BLaER1 (cell line): ENCODE results near the gene CFAP20DC.
"Not testable (repeated sequence)": the region's sequence is repeated elsewhere in the genome, so short reads cannot be mapped to it uniquely, and the experiment has no call there.

Source experiments
- H3K27ac ChIP-seq: shearing (Covaris generic); formaldehyde crosslinking; 2 replicates; pipeline ENCODE4 v1.8.1; 2022
- H3K27me3 ChIP-seq: shearing (Covaris generic); formaldehyde crosslinking; 2 replicates; pipeline ENCODE4 v1.8.1; 2022
- H3K36me3 ChIP-seq: shearing (Covaris generic); formaldehyde crosslinking; 2 replicates; pipeline ENCODE4 v1.8.1; 2022
- H3K4me1 ChIP-seq: shearing (Covaris generic); formaldehyde crosslinking; 2 replicates; pipeline ENCODE4 v1.8.1; 2022
- H3K4me2 ChIP-seq: shearing (Covaris generic); formaldehyde crosslinking; 2 replicates; pipeline ENCODE4 v1.8.1; 2022
- H3K4me3 ChIP-seq: shearing (Covaris generic); formaldehyde crosslinking; 2 replicates; pipeline ENCODE4 v1.8.1; 2022
- H3K9ac ChIP-seq: shearing (Covaris generic); formaldehyde crosslinking; 2 replicates; pipeline ENCODE4 v1.8.1; 2022
- H3K9me3 ChIP-seq: shearing (Covaris generic); formaldehyde crosslinking; 2 replicates; pipeline ENCODE4 v1.8.1; 2022
- H4K20me1 ChIP-seq: shearing (Covaris generic); formaldehyde crosslinking; 2 replicates; pipeline ENCODE4 v1.8.1; 2022
- Cebpa-rat ChIP-seq: shearing (Covaris generic); IDR thresholded peaks from 2 replicates; pipeline ENCODE4 v1.8.1; 2022

Gene CFAP20DC

DNA sequence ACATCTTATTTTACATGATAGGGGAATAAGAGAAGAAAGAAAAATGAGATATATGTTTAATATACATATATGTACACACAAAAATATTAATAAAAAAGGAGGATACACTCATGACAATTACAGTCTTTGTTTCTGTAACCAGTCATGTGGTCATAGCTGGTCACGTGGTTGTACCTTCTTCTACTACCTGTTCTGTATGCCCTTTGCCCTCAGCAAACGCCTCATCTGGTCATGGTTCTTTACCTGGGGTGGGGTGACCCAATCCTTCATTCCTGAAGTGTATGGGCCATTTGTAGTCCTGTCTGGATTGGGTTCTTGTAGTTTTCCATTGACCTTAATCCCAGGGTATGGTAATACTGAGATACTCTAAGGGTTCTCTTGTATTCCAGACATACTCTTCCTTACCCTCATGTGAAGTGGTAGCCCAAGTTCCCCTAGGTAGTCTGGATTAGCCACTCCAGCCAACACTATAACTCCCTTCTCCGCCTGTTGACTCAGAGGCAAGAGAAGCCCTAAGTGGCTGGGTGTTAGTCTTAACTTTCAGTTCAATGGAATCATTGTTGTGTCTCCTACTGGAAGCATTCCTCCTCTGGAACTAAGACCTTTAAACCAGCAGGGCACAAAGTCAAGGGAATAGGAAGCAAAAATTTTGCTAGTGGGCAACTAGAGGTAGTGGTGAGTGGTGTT, 336.0 kb downstream of the CFAP20DC start:
- Histone ChIP-seq H4K20me1 (no peaks in the 10 kb centered on the region), H3K9me3 (peaks cover 38% of the 10 kb centered on the region), H3K4me1 (no peaks in the 10 kb centered on the region), H3K4me2 (no peak overlapping the region), H3K4me3 (no peak overlapping the region), H3K27me3 (no peaks in the 10 kb centered on the region), H3K27ac (no peak overlapping the region), H3K36me3 (no peaks in the 10 kb centered on the region; the same call in 1 of the 2 replicates), H3K9ac (no peak overlapping the region)
- TF ChIP-seq Cebpa-rat: no peak

GRCh38 chr3:58711871-58712270, 338.0 kb downstream of the CFAP20DC start:
- H3K9me3 ChIP-seq: peaks cover 41% of the 10 kb centered on the region
- no peak overlapping the region for H3K4me2 ChIP-seq
- no peaks in the 10 kb centered on the region for H3K4me1 ChIP-seq
- no peak overlapping the region for H3K4me3 ChIP-seq
- no peak overlapping the region for H3K27ac ChIP-seq
- no peaks in the 10 kb centered on the region for H3K27me3 ChIP-seq
- no peaks in the 10 kb centered on the region for H4K20me1 ChIP-seq
- TF ChIP-seq Cebpa-rat: no peak
- no peaks in the 10 kb centered on the region; the same call in 1 of the 2 replicates for H3K36me3 ChIP-seq
- H3K9ac ChIP-seq: no peak overlapping the region

DNA sequence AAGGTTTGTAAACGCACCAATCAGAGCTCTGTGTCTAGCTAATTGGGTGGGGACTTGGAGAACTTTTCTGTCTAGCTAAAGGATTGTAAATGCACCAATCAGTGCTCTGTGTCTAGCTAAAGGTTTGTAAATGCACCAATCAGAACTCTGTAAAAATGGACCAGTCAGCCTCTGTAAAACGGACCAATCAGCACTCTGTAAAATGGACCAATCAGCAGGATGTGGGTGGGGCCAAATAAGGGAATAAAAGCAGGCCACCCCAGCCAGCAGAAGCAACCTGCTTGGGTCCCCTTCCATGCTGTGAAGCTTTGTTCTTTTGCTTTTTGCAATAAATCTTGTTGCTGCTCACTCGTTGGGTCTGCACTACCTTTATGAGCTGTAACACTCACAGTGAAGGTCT, 340.8 kb downstream of the CFAP20DC start:
- not testable (repeated sequence) for H3K9ac ChIP-seq, H3K36me3 ChIP-seq, H4K20me1 ChIP-seq, H3K27me3 ChIP-seq, H3K4me2 ChIP-seq, H3K27ac ChIP-seq, H3K4me3 ChIP-seq
- peaks cover 18% of the 10 kb centered on the region for H3K9me3 ChIP-seq
- peaks cover 14% of the 10 kb centered on the region for H3K4me1 ChIP-seq

- Histone ChIP-seq H3K27me3 (no peaks in the 10 kb centered on the region), H3K4me2 (no peak overlapping the region), H3K9me3 (peaks cover 18% of the 10 kb centered on the region), H3K27ac (no peak overlapping the region), H3K9ac (no peak overlapping the region), H3K4me3 (no peak overlapping the region), H3K36me3 (no peaks in the 10 kb centered on the region), H4K20me1 (no peaks in the 10 kb centered on the region), H3K4me1 (peaks cover 14% of the 10 kb centered on the region)
- no peak for TF ChIP-seq Cebpa-rat
Observed at GRCh38 chr3:58708116-58708791, 341.6 kb downstream of the CFAP20DC start.

GRCh38 chr3:58707390-58707930, 342.4 kb downstream of the CFAP20DC start:
- Histone ChIP-seq H3K4me2 (no peak overlapping the region), H3K4me3 (no peak overlapping the region), H3K9me3 (peaks cover 24% of the 10 kb centered on the region), H3K27me3 (no peaks in the 10 kb centered on the region), H3K27ac (no peak overlapping the region), H3K4me1 (peaks cover 14% of the 10 kb centered on the region), H4K20me1 (no peaks in the 10 kb centered on the region), H3K9ac (no peak overlapping the region), H3K36me3 (no peaks in the 10 kb centered on the region)
- TF ChIP-seq Cebpa-rat: no peak

GRCh38 chr3:58706395-58707167, 343.2 kb downstream of the CFAP20DC start:
- H3K36me3 ChIP-seq: no peaks in the 10 kb centered on the region
- no peak overlapping the region for H3K9ac ChIP-seq
- no peak for TF ChIP-seq Cebpa-rat
- H3K27ac ChIP-seq: no peak overlapping the region
- peaks cover 24% of the 10 kb centered on the region for H3K9me3 ChIP-seq
- no peaks in the 10 kb centered on the region for H4K20me1 ChIP-seq
- no peak overlapping the region for H3K4me2 ChIP-seq
- peaks cover 14% of the 10 kb centered on the region for H3K4me1 ChIP-seq
- H3K4me3 ChIP-seq: no peak overlapping the region
- H3K27me3 ChIP-seq: no peaks in the 10 kb centered on the region

DNA sequence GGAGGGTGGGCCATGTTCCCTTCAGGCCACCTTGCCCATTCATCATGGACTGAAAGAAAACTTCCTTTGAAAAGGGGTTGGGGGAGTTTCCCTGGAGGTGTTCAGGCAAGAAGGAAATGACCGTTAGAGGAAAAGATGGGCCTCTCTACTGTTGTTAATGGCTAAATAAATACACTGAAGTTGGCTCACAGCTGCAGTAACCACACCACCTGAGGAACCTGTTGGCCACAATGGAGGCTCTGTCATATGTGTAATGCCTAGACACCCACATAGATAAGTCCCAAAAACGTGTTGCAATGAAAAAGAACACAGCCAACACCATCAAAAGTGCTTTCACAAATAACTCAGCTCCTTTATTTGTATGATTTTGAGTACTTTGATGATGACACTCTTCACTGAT, 345.1 kb downstream of the CFAP20DC start:
- peaks cover 24% of the 10 kb centered on the region for H3K9me3 ChIP-seq
- no peak overlapping the region for H3K9ac ChIP-seq
- TF ChIP-seq Cebpa-rat: no peak
- H3K4me3 ChIP-seq: no peak overlapping the region
- H3K4me1 ChIP-seq: peaks cover 14% of the 10 kb centered on the region
- no peaks in the 10 kb centered on the region for H3K36me3 ChIP-seq
- H3K27ac ChIP-seq: no peak overlapping the region
- no peaks in the 10 kb centered on the region for H3K27me3 ChIP-seq
- H3K4me2 ChIP-seq: peak overlapping the region; percentile 46
- no peaks in the 10 kb centered on the region for H4K20me1 ChIP-seq

DNA sequence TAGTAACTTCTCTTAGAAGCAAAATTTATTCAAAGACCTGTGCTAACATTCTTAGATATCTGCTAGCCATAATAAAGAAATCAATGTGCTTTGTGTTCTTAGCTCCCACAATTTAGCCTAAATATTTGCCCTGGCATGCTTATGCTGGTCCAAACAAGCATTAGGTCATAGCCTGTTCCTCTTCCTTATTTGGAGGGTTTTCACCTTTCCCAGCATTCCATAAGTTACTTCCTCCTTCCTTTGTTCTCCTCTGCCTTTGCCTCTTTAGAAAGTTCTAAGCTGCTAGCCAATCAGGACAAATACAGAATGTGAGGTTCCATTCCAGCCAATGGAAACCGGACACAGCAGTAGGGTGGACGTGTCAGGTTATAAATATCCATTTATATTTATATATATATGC, 345.5 kb downstream of the CFAP20DC start:
- Histone ChIP-seq H3K4me1 (peaks cover 14% of the 10 kb centered on the region), H3K9me3 (peaks cover 20% of the 10 kb centered on the region), H3K4me2 (peak overlapping the region; percentile 46)
- not testable (repeated sequence) for H3K36me3 ChIP-seq, H4K20me1 ChIP-seq, H3K27ac ChIP-seq, H3K9ac ChIP-seq, H3K27me3 ChIP-seq, H3K4me3 ChIP-seq

DNA sequence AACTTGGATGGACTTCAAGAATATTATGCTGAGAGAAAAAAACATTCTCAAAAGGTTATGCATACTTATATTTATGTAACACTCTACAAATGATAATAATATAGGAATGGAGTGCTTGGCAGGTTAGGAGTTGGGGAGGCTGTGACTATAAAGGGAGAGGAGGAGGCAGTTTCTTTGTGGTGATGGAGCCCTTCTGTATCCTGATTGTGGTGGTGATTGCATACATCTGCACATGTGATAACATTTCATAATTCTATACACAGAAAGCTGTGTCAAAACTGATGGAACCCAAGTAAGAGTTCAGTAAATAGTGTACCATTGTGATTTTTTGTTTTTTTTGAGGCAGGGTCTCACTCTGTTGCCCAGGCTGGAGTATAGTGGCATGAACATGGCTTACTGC, 351.6 kb downstream of the CFAP20DC start:
- Histone ChIP-seq H3K36me3 (no peaks in the 10 kb centered on the region), H4K20me1 (no peaks in the 10 kb centered on the region), H3K4me2 (no peak overlapping the region), H3K9ac (no peak overlapping the region), H3K9me3 (peaks cover 35% of the 10 kb centered on the region), H3K27me3 (no peaks in the 10 kb centered on the region), H3K4me1 (peaks cover 8% of the 10 kb centered on the region), H3K27ac (no peak overlapping the region), H3K4me3 (no peak overlapping the region)
- no peak for TF ChIP-seq Cebpa-rat

- Histone ChIP-seq H3K4me1 (peaks cover 8% of the 10 kb centered on the region), H3K9me3 (peaks cover 34% of the 10 kb centered on the region), H3K4me2 (no peak overlapping the region), H3K4me3 (no peak overlapping the region), H4K20me1 (no peaks in the 10 kb centered on the region), H3K27ac (no peak overlapping the region), H3K36me3 (no peaks in the 10 kb centered on the region), H3K27me3 (no peaks in the 10 kb centered on the region), H3K9ac (no peak overlapping the region)
- TF ChIP-seq Cebpa-rat: no peak
Observed at GRCh38 chr3:58697561-58697960, 352.3 kb downstream of the CFAP20DC start.

DNA sequence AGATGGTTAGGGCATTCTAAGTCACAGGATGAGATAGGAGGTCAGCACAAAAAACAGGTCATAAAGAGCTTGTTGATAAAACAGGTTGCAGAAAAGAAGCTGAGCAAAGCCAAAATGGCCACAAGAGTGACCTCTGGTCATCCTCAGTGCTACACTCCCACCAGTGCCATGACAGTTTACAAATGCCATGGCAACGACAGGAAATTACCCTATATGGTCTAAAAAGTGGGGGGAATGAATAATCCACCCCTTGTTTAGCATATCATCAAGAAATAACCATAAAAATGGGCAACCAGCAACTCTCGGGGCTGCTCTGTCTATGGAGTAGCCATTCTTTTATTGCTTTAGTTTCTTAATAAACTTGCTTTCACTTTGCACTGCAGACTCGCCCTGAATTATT, 353.0 kb downstream of the CFAP20DC start:
- H3K9me3 ChIP-seq: peaks cover 38% of the 10 kb centered on the region
- not testable (repeated sequence) for H3K27ac ChIP-seq, H4K20me1 ChIP-seq, H3K4me3 ChIP-seq, H3K27me3 ChIP-seq, H3K4me2 ChIP-seq, H3K9ac ChIP-seq, H3K36me3 ChIP-seq, H3K4me1 ChIP-seq
